Stimulated activated CD4-positive, alpha-beta T cell treated with anti-CD3 and anti-CD28 coated beads, Interleukin-12 subunit alpha, Interleukin-12 subunit beta, amount 100 ng/mL, for 4 hours (primary cell): ENCODE measurements around the gene METTL1.
"Not testable (repeated sequence)": the region's sequence is repeated elsewhere in the genome, so short reads cannot be mapped to it uniquely, and the experiment has no call there.

Experiments used
- DNase-seq: peaks from one replicate; pipeline ENCODE4 v3.0.0-alpha.2; 2020

Gene METTL1

DNA sequence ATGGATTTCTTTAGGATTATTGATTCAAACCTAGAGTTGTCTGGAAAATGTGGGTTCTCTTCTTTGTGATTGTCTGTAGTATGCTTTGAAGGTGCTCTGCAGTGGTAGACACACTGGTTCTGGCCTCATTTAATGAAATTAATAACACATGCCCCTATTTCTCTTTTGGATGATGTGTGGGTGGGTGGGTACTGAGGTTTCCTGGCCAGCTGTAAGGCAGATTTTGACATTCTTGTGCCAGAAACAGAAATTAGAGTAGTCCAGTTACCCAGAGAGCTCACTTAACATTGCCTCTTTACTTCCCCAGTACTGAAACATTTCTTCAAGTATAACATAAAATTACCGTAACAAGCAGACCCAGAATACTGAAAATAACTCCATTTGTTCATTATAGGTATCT, 25.1 kb upstream of the METTL1 start:
- no peak for DNase-seq

DNA sequence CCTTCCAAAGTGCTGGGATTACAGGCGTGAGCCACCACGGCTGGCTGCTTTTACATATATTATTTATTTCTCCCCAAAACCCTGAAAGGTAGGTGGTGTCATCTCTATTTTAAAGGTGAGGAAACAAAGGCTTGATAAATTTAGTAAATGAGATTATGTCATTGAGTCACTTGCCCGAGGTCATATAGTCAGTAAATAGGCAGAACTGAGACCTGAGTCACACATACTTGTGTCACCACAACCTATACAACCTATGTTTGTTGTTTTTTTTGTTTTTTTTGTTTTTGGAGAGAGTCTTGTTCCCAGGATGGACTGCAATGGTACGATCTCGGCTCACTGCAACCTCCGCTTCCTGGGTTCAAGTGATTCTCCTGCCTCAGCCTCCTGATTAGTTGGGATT, 23.4 kb upstream of the METTL1 start:
- DNase-seq = no peak

GRCh38 chr12:57793920-57794319, 22.0 kb upstream of the METTL1 start:
- no peak for DNase-seq

GRCh38 chr12:57783861-57784260, 12.0 kb upstream of the METTL1 start:
- DNase-seq = no peak

DNA sequence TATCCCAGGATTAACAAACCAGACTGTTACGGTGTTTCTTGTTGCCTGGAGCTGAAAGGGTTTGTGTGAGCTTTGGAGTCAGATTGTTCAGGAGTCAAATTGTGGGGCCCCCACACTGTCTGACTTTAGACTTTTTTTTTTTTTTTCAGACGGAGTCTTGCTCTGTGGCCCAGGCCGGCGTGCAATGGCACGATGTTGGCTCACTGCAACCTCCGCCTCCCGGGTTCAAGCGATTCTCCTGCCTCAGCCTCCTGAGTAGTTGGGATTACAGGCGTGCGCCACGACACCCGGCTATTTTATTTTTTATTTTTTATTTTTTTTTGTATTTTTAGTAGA, 11.5 kb upstream of the METTL1 start:
- DNase-seq = no peak

- DNase-seq = peak; percentile 98
Observed at GRCh38 chr12:57782608-57783465, 10.9 kb upstream of the METTL1 start, which contains the start of gene TSFM. Gene TSFM (plus strand): TSS chr12:57782787. CDS start chr12:57782802, 15 bp downstream.

GRCh38 chr12:57782243-57782607, 10.3 kb upstream of the METTL1 start:
- DNase-seq = no peak

DNA sequence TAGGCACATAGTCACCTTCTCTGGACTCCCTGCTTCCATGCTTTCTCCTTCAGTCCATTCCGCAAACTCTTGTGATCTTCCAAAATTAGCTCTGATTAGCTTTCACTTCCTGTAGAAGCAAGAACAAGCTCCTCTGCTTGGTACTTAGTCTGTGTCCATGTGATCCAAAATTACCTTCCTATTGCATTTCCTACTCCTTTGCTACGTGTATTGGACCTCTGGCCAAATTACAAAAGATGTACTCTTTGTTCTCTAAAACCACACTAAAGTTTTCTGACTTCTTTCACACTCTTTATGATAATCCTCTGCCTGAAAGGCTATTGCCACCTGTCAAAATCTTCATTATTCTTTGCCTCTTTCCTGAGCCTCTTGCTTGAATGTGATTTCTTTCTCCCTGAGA, 9.9 kb upstream of the METTL1 start:
- DNase-seq = no peak

- no peak for DNase-seq
Observed at GRCh38 chr12:57781244-57781643, 9.3 kb upstream of the METTL1 start.

- DNase-seq = no peak
Observed at GRCh38 chr12:57780284-57780897, 8.5 kb upstream of the METTL1 start.

DNA sequence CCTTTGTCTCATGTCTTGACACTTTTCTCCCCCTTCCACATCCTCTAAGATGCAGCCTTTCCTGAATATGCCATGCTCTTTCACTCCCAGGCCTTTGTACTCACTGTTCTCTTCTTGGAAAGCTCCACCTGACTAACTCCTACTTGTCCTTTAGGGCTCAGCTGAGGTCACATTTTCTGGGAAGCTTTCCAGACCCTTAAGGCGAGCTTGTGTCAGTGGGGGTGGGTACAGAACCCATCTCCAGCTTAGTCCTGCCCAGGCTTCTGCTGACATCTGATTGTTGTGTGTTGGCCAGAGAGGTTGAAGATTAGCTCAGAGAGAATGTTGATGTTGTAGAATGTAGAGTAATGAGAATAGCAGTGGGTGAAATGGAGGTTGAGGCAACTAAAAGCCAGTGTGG, 7.8 kb upstream of the METTL1 start:
- no peak for DNase-seq

DNA sequence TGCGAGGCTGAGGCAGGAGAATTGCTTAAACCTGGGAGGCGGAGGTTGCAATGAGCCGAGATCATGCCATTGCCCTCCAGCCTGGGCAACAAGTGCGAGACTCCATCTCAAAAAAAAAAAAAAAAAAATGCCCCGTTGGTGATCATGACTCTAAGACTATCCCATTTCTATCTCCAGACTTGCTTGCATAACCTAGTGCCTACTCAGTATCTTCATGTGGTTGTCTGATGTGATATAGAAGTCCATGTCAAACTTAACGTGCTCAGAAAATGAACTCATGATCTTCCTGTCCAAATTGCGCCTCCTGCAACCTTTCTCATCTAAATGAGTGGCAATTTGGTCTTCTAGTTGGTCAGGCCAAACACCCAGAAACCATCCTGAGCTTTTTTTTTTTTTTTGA, 6.0 kb upstream of the METTL1 start:
- no peak for DNase-seq

DNA sequence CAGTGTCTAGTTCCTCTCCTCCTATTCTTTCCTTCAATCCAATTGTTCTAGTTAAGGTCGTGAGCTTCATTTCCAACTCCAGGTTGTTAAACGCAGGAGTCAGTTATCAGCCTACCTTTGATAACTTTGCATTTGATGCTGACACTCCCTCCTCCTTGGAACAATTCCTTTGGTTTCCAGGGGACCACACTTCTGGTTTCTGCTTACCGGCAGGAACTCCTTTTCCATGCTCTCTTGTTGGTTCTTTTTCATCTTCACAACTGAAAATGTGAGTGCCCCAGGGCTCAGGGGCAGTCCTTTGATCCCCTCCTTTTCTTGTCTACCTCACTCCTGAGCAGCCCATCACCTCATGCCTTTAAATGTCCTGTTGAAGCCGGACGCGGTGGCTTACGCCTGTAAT, 5.5 kb upstream of the METTL1 start:
- no peak for DNase-seq

DNA sequence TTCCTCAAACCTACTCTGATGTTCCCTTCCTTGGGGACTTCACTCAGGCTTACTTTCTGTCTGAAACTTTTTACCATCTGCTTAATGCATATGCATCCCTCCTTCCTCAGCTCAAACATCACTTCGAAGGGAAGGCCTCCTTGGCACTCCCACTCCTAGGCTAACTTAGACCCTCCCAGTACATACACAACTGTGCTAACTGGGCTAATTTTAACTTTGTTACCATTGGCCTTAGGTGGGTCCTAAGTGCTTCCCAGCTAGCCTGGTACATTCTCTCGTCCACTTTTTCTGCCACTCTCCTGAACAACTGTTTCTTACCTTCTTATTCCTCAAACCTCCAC, 4.3 kb upstream of the METTL1 start:
- no peak for DNase-seq

GRCh38 chr12:57775563-57776246, 3.8 kb upstream of the METTL1 start:
- no peak for DNase-seq

- DNase-seq = no peak
Observed at GRCh38 chr12:57775044-57775443, 3.1 kb upstream of the METTL1 start.

- DNase-seq = not testable (repeated sequence)
Observed at GRCh38 chr12:57774634-57775033, 2.7 kb upstream of the METTL1 start.

- DNase-seq = peak; percentile 36
Observed at GRCh38 chr12:57772429-57773322, 771 bp upstream of the METTL1 start, which contains the start of gene EEF1AKMT3. Gene EEF1AKMT3 (plus strand): TSS chr12:57772614. CDS start chr12:57772725, 111 bp downstream.

- DNase-seq = peak; percentile 90
Observed at GRCh38 chr12:57771236-57771872, 551 bp downstream of the METTL1 start.

- no peak for DNase-seq
Observed at GRCh38 chr12:57770734-57771133, 1.2 kb downstream of the METTL1 start.

GRCh38 chr12:57769594-57769993, 2.3 kb downstream of the METTL1 start:
- no peak for DNase-seq

DNA sequence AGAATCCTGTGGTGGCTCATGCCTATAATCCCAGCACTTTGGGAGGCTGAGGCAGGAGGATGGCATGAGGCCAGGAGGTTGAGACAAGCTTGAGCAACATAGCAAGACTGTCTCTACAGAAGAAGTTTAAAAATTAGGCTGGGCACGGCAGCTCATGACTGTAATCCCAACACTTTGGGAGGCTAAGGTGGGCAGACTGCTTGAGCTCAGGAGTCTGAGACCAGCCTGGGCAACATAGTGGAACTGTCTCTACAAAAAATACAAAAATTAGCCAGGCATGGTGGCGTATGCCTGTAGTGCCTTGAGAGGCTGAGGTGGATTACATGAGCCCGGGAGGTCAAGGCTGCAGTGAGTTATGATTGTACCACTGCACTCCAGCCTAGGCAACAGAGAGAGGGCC, 4.0 kb downstream of the METTL1 start:
- no peak for DNase-seq

DNA sequence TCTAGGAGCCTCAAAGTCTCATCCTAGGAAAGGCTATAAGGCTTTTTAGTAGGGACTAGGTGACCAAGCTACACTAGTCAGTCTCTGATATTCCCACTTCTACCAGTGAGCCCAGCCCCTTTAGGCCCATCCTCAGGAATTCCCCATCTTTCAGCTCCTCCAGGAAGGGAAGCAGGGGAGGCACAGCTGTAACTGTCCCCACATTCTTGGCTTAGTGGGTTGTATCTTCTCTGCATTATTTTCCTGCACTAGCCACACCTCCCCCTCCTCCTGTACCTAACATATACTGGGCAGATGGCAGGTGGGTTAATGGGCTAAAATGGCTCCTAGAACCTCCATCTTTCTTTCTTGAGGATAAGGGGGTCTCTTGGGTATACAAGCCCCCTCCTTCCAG, 4.6 kb downstream of the METTL1 start:
- DNase-seq = no peak
